ENCODE measurements around the gene YOD1. TPM values are rescaled to one million over a fixed set of nuclear protein-coding genes. Genes with fewer than 3 reads are reported as not detected.

The YOD1 gene
- total and polyA plus RNA-seq, 2 of the 4 experiments (the other 2 are of a cell fraction) = 1.8 to 5.4 TPM

DNA sequence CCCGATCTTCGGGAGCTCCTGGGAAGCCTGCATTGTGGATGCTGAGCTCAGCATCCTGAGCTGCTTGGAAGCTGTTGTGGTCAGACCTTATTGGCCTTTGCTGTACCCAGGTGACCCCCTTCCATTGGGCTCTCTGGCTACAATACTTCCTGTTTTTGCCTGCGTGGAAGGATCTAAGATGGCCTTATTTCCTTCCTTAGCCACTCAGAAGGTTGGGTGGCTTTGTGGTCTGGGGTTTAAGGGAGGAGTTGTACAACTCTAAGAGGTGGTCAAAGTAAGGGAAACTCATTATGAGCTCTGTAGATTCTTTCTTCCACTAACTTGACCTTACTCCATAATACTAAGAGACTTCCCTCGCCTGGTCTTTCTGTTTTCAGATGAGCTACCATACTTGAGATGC is 19.8 kb upstream of the YOD1 start:
- Histone ChIP-seq H4K8ac (ENCODE audit: low read depth in 2 of 2, low read length in 2 of 2) (no peak overlapping the region), H2AK5ac (ENCODE audit: low read depth, low read length) (no peak overlapping the region), H3K9ac (ENCODE audit: low read depth, low read length) (no peak overlapping the region), H3K4ac (ENCODE audit: low read depth, low read length) (no peak overlapping the region), H3K27me3 (ENCODE audit: control insufficient read depth, insufficient read depth, low read length) (no peaks in the 10 kb centered on the region), H2BK20ac (ENCODE audit: low read depth, low read length) (no peak overlapping the region), H3K4me2 (ENCODE audit: low read depth, low read length) (no peak overlapping the region), H4K5ac (ENCODE audit: low read depth, low read length) (no peak overlapping the region), H2AFZ (replicated peaks; ENCODE audit: low read length, poor library complexity) (no peak overlapping the region), H3K4me1 (ENCODE audit: control insufficient read depth, insufficient read depth, low read length) (no peaks in the 10 kb centered on the region), H4K91ac (ENCODE audit: insufficient read depth, low read depth, low read length) (no peak overlapping the region), H3K9me3 (ENCODE audit: control insufficient read depth, insufficient read depth, low read length) (no peaks in the 10 kb centered on the region), H2BK5ac (ENCODE audit: low read depth, low read length, poor library complexity, severe bottlenecking) (no peak overlapping the region), H4K20me1 (ENCODE audit: insufficient read depth, low read length) (no peaks in the 10 kb centered on the region), H3K56ac (ENCODE audit: extremely low read depth, insufficient read depth, low read length) (no peak overlapping the region), H3K4me3 (ENCODE audit: insufficient read depth, low read depth, low read length) (no peak overlapping the region), H2AK9ac (replicated peaks; ENCODE audit: low read depth, low read length, poor library complexity) (no peak overlapping the region), H3K23ac (ENCODE audit: low read depth, low read length) (no peak overlapping the region), H2BK15ac (ENCODE audit: low read depth, low read length) (no peak overlapping the region), H3K14ac (replicated peaks; ENCODE audit: low read depth, low read length) (no peak overlapping the region), H3K79me1 (ENCODE audit: low read depth in 1 of 2, low read length in 2 of 2) (no peaks in the 10 kb centered on the region), H3K27ac (ENCODE audit: insufficient read depth, low read length) (no peak overlapping the region), H2BK120ac (ENCODE audit: low read depth, low read length) (no peak overlapping the region), H3K18ac (ENCODE audit: low read depth, low read length) (no peak overlapping the region), H3K9me1 (ENCODE audit: insufficient read depth, low read length) (no peaks in the 10 kb centered on the region), H3K36me3 (ENCODE audit: control insufficient read depth, insufficient read depth, low read length) (no peaks in the 10 kb centered on the region)
- dilution Hi-C loops (cut with HindIII; ENCODE audit: low sequenced_read_pairs, unreplicated experiment) = no loop called here
- TF ChIP-seq, protein P1, sequence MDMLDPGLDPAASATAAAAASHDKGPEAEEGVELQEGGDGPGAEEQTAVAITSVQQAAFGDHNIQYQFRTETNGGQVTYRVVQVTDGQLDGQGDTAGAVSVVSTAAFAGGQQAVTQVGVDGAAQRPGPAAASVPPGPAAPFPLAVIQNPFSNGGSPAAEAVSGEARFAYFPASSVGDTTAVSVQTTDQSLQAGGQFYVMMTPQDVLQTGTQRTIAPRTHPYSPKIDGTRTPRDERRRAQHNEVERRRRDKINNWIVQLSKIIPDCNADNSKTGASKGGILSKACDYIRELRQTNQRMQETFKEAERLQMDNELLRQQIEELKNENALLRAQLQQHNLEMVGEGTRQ (IDR thresholded peaks at IDR 0.05; ENCODE audit: low read depth, low read length) = no peak
- TF ChIP-seq MXI1 (IDR thresholded peaks at IDR 0.05; ENCODE audit: borderline replicate concordance, low read depth, low read length) = no peak
- no peak for TF ChIP-seq CHD1 (IDR thresholded peaks at IDR 0.05; ENCODE audit: low read depth, low read length)
- TF ChIP-seq CEBPB (IDR thresholded peaks at IDR 0.05; ENCODE audit: low read depth, low read length) = no peak
- no peak for TF ChIP-seq NFE2L2 (IDR thresholded peaks at IDR 0.05; ENCODE audit: low read depth, low read length)
- no peak for TF ChIP-seq RFX5 (IDR thresholded peaks at IDR 0.05; ENCODE audit: low read depth, low read length)
- TF ChIP-seq, protein P2, sequence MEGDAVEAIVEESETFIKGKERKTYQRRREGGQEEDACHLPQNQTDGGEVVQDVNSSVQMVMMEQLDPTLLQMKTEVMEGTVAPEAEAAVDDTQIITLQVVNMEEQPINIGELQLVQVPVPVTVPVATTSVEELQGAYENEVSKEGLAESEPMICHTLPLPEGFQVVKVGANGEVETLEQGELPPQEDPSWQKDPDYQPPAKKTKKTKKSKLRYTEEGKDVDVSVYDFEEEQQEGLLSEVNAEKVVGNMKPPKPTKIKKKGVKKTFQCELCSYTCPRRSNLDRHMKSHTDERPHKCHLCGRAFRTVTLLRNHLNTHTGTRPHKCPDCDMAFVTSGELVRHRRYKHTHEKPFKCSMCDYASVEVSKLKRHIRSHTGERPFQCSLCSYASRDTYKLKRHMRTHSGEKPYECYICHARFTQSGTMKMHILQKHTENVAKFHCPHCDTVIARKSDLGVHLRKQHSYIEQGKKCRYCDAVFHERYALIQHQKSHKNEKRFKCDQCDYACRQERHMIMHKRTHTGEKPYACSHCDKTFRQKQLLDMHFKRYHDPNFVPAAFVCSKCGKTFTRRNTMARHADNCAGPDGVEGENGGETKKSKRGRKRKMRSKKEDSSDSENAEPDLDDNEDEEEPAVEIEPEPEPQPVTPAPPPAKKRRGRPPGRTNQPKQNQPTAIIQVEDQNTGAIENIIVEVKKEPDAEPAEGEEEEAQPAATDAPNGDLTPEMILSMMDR (conservative IDR thresholded peaks at IDR 0.05; ENCODE audit: low read depth, low read length) = no peak
- TF ChIP-seq FOS (IDR thresholded peaks at IDR 0.05; ENCODE audit: low read depth, low read length) = no peak
- TF ChIP-seq RCOR1 (IDR thresholded peaks at IDR 0.05; ENCODE audit: insufficient replicate concordance, low read length) = no peak
- TF ChIP-seq POLR2A (IDR thresholded peaks at IDR 0.05; ENCODE audit: low read depth, low read length) = no peak
- TF ChIP-seq, protein P3, sequence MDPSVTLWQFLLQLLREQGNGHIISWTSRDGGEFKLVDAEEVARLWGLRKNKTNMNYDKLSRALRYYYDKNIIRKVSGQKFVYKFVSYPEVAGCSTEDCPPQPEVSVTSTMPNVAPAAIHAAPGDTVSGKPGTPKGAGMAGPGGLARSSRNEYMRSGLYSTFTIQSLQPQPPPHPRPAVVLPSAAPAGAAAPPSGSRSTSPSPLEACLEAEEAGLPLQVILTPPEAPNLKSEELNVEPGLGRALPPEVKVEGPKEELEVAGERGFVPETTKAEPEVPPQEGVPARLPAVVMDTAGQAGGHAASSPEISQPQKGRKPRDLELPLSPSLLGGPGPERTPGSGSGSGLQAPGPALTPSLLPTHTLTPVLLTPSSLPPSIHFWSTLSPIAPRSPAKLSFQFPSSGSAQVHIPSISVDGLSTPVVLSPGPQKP (IDR thresholded peaks at IDR 0.05; ENCODE audit: borderline replicate concordance, low read depth, low read length) = no peak
- no peak for TF ChIP-seq MAFK (IDR thresholded peaks at IDR 0.05; ENCODE audit: low read depth, low read length)
- no peak for TF ChIP-seq SMC3 (IDR thresholded peaks at IDR 0.05; ENCODE audit: low read depth, low read length)
- ATAC-seq (ENCODE audit: low read depth) (no peak), DNase-seq (no peak)
- CTCF ChIA-PET = no interaction called here
- POLR2A ChIA-PET (ENCODE audit: unreplicated experiment) = no interaction called here
- in situ Hi-C loops (cut with MboI; ENCODE audit: low sequenced_read_pairs) = no loop called here
- intact Hi-C loops (cut with micrococcal nuclease) = loop anchor here (10.0 kb wide), 2 partner anchors 156 to 316 kb away; no protein-coding TSS in a partner anchor
- no CpG with 5 or more reads among the region's 4 CpGs for WGBS, 2 experiments (ENCODE audit: extremely low coverage in 2 of 2, insufficient read length in 1 of 2)
- BruUV-seq (replicated peaks) = no TSS peak

Measured in IMR-90 (cell line).